Measurements from ENCODE around the gene RERG.

Gene RERG

DNA sequence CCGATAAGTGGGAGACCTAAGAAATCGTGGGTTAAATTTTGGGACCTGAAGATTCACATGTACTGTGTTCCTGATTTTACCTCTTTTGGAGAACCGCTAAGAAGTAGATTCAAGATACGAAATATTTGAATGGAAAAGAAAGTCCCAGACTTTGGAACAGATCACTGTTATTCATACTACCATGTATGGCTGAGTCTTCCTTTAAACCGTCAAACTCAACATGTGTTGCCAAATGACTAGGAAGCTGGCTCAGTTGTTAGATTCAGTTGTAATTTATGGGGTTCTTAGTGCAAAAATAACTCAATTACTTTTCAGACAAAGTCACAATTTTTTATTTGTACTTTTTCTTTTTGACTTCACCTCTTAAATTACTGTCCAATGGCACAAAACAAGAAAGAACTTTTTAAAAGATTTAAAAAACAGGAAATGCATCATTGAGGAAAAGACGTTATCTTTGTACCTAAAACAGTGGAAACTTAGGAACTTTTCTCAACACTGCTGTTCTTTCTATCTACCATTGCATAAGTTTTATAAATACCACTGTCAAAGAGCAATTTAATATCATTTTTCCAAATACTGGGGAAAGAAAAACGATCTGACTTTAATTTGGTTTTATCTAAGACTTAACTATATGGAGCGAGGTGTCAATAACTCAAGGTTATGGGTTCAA, 15.7 kb downstream of the RERG start:
- TF ChIP-seq TEAD4 (IDR thresholded peaks at IDR 0.05): no peak
- no peak for TF ChIP-seq EP300 (IDR thresholded peaks at IDR 0.05; ENCODE audit: borderline replicate concordance)
- no peak for TF ChIP-seq NFIC (IDR thresholded peaks at IDR 0.05)
- TF ChIP-seq, protein P1, sequence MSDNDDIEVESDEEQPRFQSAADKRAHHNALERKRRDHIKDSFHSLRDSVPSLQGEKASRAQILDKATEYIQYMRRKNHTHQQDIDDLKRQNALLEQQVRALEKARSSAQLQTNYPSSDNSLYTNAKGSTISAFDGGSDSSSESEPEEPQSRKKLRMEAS (IDR thresholded peaks at IDR 0.05): no peak
- no peak for TF ChIP-seq ZBTB7A (IDR thresholded peaks at IDR 0.05; ENCODE audit: low read depth)
- TF ChIP-seq CREB1 (IDR thresholded peaks at IDR 0.05; ENCODE audit: low read depth): no peak
- no peak for TF ChIP-seq EGR1 (IDR thresholded peaks at IDR 0.05)
- TF ChIP-seq, protein P2, sequence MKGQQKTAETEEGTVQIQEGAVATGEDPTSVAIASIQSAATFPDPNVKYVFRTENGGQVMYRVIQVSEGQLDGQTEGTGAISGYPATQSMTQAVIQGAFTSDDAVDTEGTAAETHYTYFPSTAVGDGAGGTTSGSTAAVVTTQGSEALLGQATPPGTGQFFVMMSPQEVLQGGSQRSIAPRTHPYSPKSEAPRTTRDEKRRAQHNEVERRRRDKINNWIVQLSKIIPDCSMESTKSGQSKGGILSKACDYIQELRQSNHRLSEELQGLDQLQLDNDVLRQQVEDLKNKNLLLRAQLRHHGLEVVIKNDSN (IDR thresholded peaks at IDR 0.05): no peak
- TF ChIP-seq RAD21 (IDR thresholded peaks at IDR 0.05; ENCODE audit: low read depth): no peak
- TF ChIP-seq YY1 (IDR thresholded peaks at IDR 0.05; ENCODE audit: low read depth): no peak
- no peak for TF ChIP-seq CEBPB (IDR thresholded peaks at IDR 0.05)
- no peak for TF ChIP-seq TAF1 (IDR thresholded peaks at IDR 0.05; ENCODE audit: low read depth)
- TF ChIP-seq, protein P3, sequence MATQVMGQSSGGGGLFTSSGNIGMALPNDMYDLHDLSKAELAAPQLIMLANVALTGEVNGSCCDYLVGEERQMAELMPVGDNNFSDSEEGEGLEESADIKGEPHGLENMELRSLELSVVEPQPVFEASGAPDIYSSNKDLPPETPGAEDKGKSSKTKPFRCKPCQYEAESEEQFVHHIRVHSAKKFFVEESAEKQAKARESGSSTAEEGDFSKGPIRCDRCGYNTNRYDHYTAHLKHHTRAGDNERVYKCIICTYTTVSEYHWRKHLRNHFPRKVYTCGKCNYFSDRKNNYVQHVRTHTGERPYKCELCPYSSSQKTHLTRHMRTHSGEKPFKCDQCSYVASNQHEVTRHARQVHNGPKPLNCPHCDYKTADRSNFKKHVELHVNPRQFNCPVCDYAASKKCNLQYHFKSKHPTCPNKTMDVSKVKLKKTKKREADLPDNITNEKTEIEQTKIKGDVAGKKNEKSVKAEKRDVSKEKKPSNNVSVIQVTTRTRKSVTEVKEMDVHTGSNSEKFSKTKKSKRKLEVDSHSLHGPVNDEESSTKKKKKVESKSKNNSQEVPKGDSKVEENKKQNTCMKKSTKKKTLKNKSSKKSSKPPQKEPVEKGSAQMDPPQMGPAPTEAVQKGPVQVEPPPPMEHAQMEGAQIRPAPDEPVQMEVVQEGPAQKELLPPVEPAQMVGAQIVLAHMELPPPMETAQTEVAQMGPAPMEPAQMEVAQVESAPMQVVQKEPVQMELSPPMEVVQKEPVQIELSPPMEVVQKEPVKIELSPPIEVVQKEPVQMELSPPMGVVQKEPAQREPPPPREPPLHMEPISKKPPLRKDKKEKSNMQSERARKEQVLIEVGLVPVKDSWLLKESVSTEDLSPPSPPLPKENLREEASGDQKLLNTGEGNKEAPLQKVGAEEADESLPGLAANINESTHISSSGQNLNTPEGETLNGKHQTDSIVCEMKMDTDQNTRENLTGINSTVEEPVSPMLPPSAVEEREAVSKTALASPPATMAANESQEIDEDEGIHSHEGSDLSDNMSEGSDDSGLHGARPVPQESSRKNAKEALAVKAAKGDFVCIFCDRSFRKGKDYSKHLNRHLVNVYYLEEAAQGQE (IDR thresholded peaks at IDR 0.05; ENCODE audit: low read depth): no peak

DNA sequence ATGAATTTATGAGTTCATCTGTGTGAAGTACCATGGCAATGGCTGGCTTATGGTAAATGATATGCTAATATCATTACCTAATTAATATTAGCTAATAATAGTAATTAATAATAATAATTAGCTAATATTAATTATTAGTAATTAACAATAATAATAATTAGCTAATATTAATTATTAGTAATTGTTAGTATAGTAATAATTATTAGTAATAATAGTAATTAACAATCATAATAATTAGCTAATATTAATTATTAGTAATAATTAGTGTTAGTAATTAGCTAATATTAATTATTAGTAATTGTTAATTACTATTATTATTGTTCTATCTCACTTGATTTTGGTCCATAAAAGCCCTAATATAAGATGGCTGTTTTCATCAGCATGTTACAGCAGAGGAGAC, 19.8 kb downstream of the RERG start:
- no peak for TF ChIP-seq TAF1 (IDR thresholded peaks at IDR 0.05; ENCODE audit: low read depth)
- no peak for TF ChIP-seq YY1 (IDR thresholded peaks at IDR 0.05; ENCODE audit: low read depth)
- TF ChIP-seq EGR1 (IDR thresholded peaks at IDR 0.05): no peak
- TF ChIP-seq ZBTB7A (IDR thresholded peaks at IDR 0.05; ENCODE audit: low read depth): no peak
- TF ChIP-seq, protein P2 (IDR thresholded peaks at IDR 0.05): no peak
- TF ChIP-seq RAD21 (IDR thresholded peaks at IDR 0.05; ENCODE audit: low read depth): no peak
- no peak for TF ChIP-seq NFIC (IDR thresholded peaks at IDR 0.05)

DNA sequence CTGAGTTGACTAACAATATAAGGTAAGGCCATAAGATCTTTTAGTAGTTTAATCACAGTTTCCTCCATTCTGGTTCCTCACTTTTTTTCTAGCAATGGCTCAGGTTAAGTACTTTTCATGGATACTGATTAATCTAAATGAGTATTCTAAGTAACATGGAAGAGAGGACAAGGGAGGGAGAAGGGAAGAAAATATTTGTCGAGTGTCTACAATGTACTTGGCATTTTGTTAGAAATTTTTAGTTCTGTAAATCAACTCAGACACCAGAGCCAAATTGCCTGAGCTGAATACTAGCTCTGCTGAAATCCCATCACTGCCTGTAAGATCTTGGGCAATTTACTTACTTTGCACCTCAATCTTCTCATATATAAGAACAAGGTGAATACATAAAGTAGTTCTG, 20.2 kb downstream of the RERG start:
- TF ChIP-seq YY1 (IDR thresholded peaks at IDR 0.05; ENCODE audit: low read depth): no peak
- no peak for TF ChIP-seq CREB1 (IDR thresholded peaks at IDR 0.05; ENCODE audit: low read depth)
- no peak for TF ChIP-seq ZBTB7A (IDR thresholded peaks at IDR 0.05; ENCODE audit: low read depth)
- TF ChIP-seq NFIC (IDR thresholded peaks at IDR 0.05): no peak
- TF ChIP-seq, protein P1 (IDR thresholded peaks at IDR 0.05): no peak
- TF ChIP-seq TEAD4 (IDR thresholded peaks at IDR 0.05): no peak
- no peak for TF ChIP-seq EGR1 (IDR thresholded peaks at IDR 0.05)
- no peak for TF ChIP-seq TCF12 (IDR thresholded peaks at IDR 0.05; ENCODE audit: low read depth)
- TF ChIP-seq CEBPB (IDR thresholded peaks at IDR 0.05): no peak
- TF ChIP-seq, protein P2 (IDR thresholded peaks at IDR 0.05): no peak
- TF ChIP-seq FOXM1 (IDR thresholded peaks at IDR 0.05; ENCODE audit: borderline replicate concordance, low read depth): no peak
- TF ChIP-seq EP300 (IDR thresholded peaks at IDR 0.05; ENCODE audit: borderline replicate concordance): no peak
- TF ChIP-seq, protein P3 (IDR thresholded peaks at IDR 0.05; ENCODE audit: low read depth): no peak
- no peak for TF ChIP-seq TAF1 (IDR thresholded peaks at IDR 0.05; ENCODE audit: low read depth)
- TF ChIP-seq RAD21 (IDR thresholded peaks at IDR 0.05; ENCODE audit: low read depth): no peak

DNA sequence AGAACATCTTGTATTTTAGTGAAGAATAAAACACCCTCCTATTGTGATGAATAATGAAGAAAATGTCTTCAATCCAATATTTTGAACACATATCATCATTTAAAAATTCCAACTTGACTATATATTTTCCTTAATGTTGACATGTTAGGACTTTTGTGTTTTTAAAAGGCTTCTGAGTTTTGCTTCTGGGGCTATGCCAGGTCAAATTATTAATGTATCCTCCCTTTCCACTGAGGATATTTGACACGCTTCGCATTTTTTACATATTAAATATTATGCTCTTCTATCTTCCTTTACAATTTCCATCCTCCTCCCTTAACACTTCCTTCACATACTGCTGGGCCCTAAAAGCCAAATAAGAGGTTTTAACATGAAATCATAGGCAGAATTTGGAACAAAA, 20.6 kb downstream of the RERG start:
- TF ChIP-seq TEAD4 (IDR thresholded peaks at IDR 0.05): no peak
- TF ChIP-seq, protein P2 (IDR thresholded peaks at IDR 0.05): no peak
- no peak for TF ChIP-seq EP300 (IDR thresholded peaks at IDR 0.05; ENCODE audit: borderline replicate concordance)
- TF ChIP-seq CREB1 (IDR thresholded peaks at IDR 0.05; ENCODE audit: low read depth): no peak
- TF ChIP-seq FOXM1 (IDR thresholded peaks at IDR 0.05; ENCODE audit: borderline replicate concordance, low read depth): no peak
- TF ChIP-seq ZBTB7A (IDR thresholded peaks at IDR 0.05; ENCODE audit: low read depth): no peak
- TF ChIP-seq NFIC (IDR thresholded peaks at IDR 0.05): no peak
- TF ChIP-seq YY1 (IDR thresholded peaks at IDR 0.05; ENCODE audit: low read depth): no peak
- TF ChIP-seq, protein P3 (IDR thresholded peaks at IDR 0.05; ENCODE audit: low read depth): no peak
- no peak for TF ChIP-seq EGR1 (IDR thresholded peaks at IDR 0.05)
- TF ChIP-seq, protein P1 (IDR thresholded peaks at IDR 0.05): no peak
- TF ChIP-seq CEBPB (IDR thresholded peaks at IDR 0.05): no peak
- no peak for TF ChIP-seq RAD21 (IDR thresholded peaks at IDR 0.05; ENCODE audit: low read depth)
- TF ChIP-seq TAF1 (IDR thresholded peaks at IDR 0.05; ENCODE audit: low read depth): no peak
- no peak for TF ChIP-seq TCF12 (IDR thresholded peaks at IDR 0.05; ENCODE audit: low read depth)
